Calu3 (cell line): Measurements from ENCODE around the gene SMYD5. TPM values are rescaled to one million over a fixed set of nuclear protein-coding genes. Genes with fewer than 3 reads are reported as not detected.

Source experiments
- BruUV-seq: library from RNA; stranded (reverse); fragments of 400-500 nt; replicated peaks from 2 replicates; lab custom pipeline; 2021; lab: Mats Ljungman, UMichigan
- CTCF ChIA-PET: fragments of 300-600 bp; sonication (Branson Sonifier 250); formaldehyde crosslinking; loops from one replicate; lab custom pipeline; 2022; ENCODE audit warnings: antibody characterized with exemption; lab: Charles Lee
- DNase-seq: peaks from one replicate; pipeline ENCODE4 v3.0.0; 2022
- H3K27ac Mint-ChIP-seq: one replicate; pipeline ENCODE4 v1.8.0; 2022; ENCODE audit warnings: mixed read lengths; ENCODE audit not compliant: unreplicated experiment
- H3K27me3 Mint-ChIP-seq: one replicate; pipeline ENCODE4 v1.8.0; 2022; ENCODE audit warnings: mixed read lengths; ENCODE audit not compliant: unreplicated experiment
- H3K36me3 Mint-ChIP-seq: one replicate; pipeline ENCODE4 v1.8.0; 2022; ENCODE audit warnings: mild to moderate bottlenecking, moderate library complexity, mixed read lengths; ENCODE audit not compliant: insufficient read depth, unreplicated experiment
- H3K4me1 Mint-ChIP-seq: one replicate; pipeline ENCODE4 v1.8.0; 2022; ENCODE audit warnings: mild to moderate bottlenecking, low read depth, mixed read lengths; ENCODE audit not compliant: unreplicated experiment
- H3K4me3 Mint-ChIP-seq: one replicate; pipeline ENCODE4 v1.8.0; 2022; ENCODE audit warnings: mild to moderate bottlenecking, low read depth, moderate library complexity, mixed read lengths; ENCODE audit not compliant: unreplicated experiment
- H3K9me3 Mint-ChIP-seq: one replicate; pipeline ENCODE4 v1.8.0; 2022; ENCODE audit warnings: low read depth, mixed read lengths; ENCODE audit not compliant: unreplicated experiment
- CTCF ChIP-seq: fragments of 200-600 bp; IDR thresholded peaks from one replicate; pipeline ENCODE4 v1.8.0; 2022; ENCODE audit warnings: antibody characterized with exemption; ENCODE audit not compliant: unreplicated experiment
- intact Hi-C: fragments of 100-400 bp; cut with micrococcal nuclease; formaldehyde crosslinking; loops from one replicate; pipeline ENCODE4 v1.10.0; 2022; ENCODE audit not compliant: unreplicated experiment
- total RNA-seq: library from RNA; stranded (reverse); gene quantifications from 2 replicates; pipeline ENCODE4 v1.2.3, GENCODE V29; 2022

SMYD5 gene
- total RNA-seq, 1 experiment from 2014 or later: 32.1 TPM

DNA sequence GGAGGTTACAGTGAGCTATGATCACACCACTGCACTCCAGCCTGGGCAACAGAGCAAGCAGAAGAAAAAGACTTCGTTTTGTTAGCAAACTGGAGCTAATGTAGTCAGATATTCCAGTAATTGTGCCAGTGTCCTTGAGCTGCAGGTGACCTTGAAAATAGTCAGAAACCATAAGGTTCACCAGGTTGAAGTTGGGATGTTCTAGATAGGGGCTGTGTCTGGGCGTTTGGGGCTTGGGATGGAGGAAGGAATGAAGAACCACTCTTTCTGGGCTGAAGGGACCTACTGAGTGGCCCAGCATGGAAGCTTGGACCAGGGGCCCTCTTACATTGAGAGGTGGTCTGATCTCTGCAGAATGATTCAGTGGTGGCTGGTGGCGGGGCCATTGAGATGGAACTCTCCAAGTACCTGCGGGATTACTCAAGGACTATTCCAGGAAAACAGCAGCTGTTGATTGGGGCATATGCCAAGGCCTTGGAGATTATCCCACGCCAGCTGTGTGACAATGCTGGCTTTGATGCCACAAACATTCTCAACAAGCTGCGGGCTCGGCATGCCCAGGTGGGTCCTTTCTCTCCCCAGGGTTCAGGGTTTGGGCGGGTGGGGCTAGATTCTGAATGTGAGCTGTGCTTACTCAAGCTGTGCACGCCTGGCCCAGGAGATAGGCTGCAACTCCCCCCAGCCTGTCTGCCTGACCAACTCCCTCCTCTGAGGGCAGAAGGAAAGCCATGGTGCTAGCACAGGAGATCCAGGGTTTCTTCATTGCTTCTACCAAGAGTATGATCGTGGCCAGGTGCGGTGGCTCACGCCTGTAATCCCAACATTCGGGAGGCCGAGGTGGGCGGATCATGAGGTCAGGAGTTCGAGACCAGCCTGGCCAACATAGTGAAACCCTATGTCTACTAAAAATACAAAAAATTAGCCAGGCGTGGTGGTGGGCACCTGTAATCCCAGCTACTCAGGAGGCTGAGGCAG is 37.1 kb downstream of the SMYD5 start:
- H3K4me1 Mint-ChIP-seq: no peaks in the 10 kb centered on the region
- CTCF ChIA-PET: interaction anchor here (0.5 to 0.7 kb wide), 5 partner anchors 10 to 285 kb away, joined by 3 to 4 read pairs (median 3); partner anchors contain the start of gene PRADC1
- no peaks in the 10 kb centered on the region for H3K27me3 Mint-ChIP-seq
- intact Hi-C loops: no loop called here
- peaks cover 80% of the 10 kb centered on the region for H3K36me3 Mint-ChIP-seq
- H3K4me3 Mint-ChIP-seq: no peak overlapping the region
- DNase-seq: no peak
- no peaks in the 10 kb centered on the region for H3K9me3 Mint-ChIP-seq
- no peak overlapping the region for H3K27ac Mint-ChIP-seq
- BruUV-seq: no TSS peak
- TF ChIP-seq CTCF: no peak

GRCh38 chr2:73252238-73253027 is 38.4 kb downstream of the SMYD5 start:
- no peak for DNase-seq
- H3K4me1 Mint-ChIP-seq: no peaks in the 10 kb centered on the region
- intact Hi-C loops: no loop called here
- peaks cover 68% of the 10 kb centered on the region for H3K36me3 Mint-ChIP-seq
- CTCF ChIA-PET: interaction anchor here (0.7 kb wide), 1 partner anchor 284 kb away, joined by 4 read pairs; no protein-coding TSS in a partner anchor
- no peaks in the 10 kb centered on the region for H3K27me3 Mint-ChIP-seq
- no peak overlapping the region for H3K27ac Mint-ChIP-seq
- TF ChIP-seq CTCF: no peak
- BruUV-seq: no TSS peak
- H3K9me3 Mint-ChIP-seq: no peaks in the 10 kb centered on the region
- no peak overlapping the region for H3K4me3 Mint-ChIP-seq

DNA sequence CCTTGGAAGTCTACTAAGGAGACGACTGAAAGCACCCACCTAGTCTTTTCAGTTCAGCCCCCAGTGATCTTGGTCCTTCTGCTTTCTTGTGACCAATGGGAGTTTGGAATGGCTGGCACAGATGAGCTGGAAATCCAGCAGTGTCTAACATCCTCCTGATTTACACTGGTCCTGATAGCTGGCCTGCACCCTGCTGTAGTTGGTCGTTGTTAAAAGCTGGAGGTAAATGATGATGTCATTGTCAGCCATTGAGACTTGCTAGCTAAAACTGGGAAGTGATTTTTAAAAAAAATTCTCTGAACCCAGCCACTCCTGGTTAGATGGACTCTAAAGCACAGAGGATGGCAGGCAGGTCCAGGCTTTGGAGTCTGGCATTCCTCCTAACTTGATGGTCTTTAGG is 39.4 kb downstream of the SMYD5 start:
- no peaks in the 10 kb centered on the region for H3K9me3 Mint-ChIP-seq
- intact Hi-C loops: no loop called here
- no peaks in the 10 kb centered on the region for H3K4me1 Mint-ChIP-seq
- no peaks in the 10 kb centered on the region for H3K27me3 Mint-ChIP-seq
- H3K36me3 Mint-ChIP-seq: peaks cover 63% of the 10 kb centered on the region
- no peak for TF ChIP-seq CTCF
- BruUV-seq: no TSS peak
- no peak overlapping the region for H3K4me3 Mint-ChIP-seq
- H3K27ac Mint-ChIP-seq: no peak overlapping the region
- CTCF ChIA-PET: interaction anchor here (1.4 kb wide), 1 partner anchor 20 kb away, joined by 4 read pairs; the partner anchor contains the start of gene CCT7
- no peak for DNase-seq

- peaks cover 58% of the 10 kb centered on the region for H3K36me3 Mint-ChIP-seq
- H3K9me3 Mint-ChIP-seq: no peaks in the 10 kb centered on the region
- DNase-seq: no peak
- intact Hi-C loops: no loop called here
- CTCF ChIA-PET: interaction anchor here (0.5 to 1.4 kb wide), 2 partner anchors 20 to 624 kb away, joined by 3 to 4 read pairs; partner anchors contain the start of gene CCT7
- no peak overlapping the region for H3K27ac Mint-ChIP-seq
- H3K4me3 Mint-ChIP-seq: no peak overlapping the region
- TF ChIP-seq CTCF: no peak
- BruUV-seq: no TSS peak
- no peaks in the 10 kb centered on the region for H3K27me3 Mint-ChIP-seq
- H3K4me1 Mint-ChIP-seq: no peaks in the 10 kb centered on the region
These were observed 39.9 kb downstream of the SMYD5 start for GRCh38 chr2:73253901-73254300.
